ENCODE results near the gene TMED1.

Gene TMED1

DNA sequence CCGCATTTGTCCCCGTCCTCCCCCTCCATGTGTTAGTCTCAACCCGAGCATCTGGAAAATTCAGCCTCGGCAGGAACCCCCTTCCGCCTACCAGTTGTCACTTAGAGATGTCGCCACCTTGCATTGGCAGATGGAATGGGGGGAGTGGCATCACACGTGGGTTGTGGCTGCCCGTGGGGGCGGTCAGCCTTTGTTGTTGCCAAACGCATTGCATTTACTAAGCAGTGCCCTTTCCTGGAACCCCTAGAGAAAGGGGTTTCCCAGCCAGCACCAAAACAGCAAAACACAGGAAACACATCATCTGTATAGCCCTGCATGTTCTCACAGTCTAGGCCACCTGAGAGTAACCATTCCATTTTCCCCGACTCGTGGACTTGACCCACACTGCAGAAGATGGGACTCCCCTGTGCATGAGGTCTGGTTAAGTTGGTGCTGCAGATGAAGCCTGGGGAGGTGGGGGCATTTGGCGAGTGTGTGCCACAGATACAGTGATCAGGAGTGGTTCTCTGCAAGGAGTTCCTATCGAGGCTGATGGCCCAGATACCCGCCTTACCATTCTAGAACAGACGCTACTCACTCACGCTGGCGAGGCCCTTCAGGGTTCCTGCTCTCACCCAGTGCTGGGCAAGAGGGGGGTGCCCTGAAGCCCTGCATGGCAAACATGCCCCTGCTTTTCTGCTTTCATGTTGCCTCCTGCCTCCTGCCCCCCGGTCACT is 38.3 kb downstream of the TMED1 start:
- Histone ChIP-seq H3K4me1 (ENCODE audit: insufficient read depth, low read length) (no peaks in the 10 kb centered on the region), H3K9ac (ENCODE audit: low read depth, low read length) (no peak overlapping the region), H3K36me3 (ENCODE audit: insufficient read depth, low read depth, low read length) (peaks cover 80% of the 10 kb centered on the region), H3K27ac (ENCODE audit: low read length) (no peak overlapping the region), H3K9me3 (ENCODE audit: insufficient read depth, low read depth, low read length) (no peaks in the 10 kb centered on the region), H3K27me3 (ENCODE audit: insufficient read depth, low read length) (no peaks in the 10 kb centered on the region), H3K4me3 (ENCODE audit: low read length) (no peak overlapping the region)

DNA sequence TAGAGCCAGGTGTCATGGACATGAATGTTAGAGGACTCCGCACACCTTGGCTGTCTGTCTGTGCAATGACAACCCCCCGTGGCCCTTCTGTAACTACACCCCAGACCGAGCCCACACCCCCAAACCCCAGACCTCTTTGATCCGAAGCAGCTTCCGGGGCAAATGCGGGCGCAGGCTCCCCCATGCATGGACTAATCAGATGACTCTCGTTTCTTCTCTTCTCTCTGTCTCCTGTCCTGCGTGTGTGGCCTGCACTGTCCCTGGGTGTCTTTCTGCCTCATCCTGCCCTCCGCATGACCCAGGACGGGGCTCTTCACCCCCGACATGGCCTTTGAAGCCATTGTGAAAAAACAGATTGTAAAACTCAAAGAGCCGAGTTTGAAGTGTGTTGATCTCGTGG is 38.9 kb downstream of the TMED1 start:
- Histone ChIP-seq H3K36me3 (ENCODE audit: insufficient read depth, low read depth, low read length) (peaks cover 78% of the 10 kb centered on the region), H3K27ac (ENCODE audit: low read length) (no peak overlapping the region), H3K9ac (ENCODE audit: low read depth, low read length) (no peak overlapping the region)

DNA sequence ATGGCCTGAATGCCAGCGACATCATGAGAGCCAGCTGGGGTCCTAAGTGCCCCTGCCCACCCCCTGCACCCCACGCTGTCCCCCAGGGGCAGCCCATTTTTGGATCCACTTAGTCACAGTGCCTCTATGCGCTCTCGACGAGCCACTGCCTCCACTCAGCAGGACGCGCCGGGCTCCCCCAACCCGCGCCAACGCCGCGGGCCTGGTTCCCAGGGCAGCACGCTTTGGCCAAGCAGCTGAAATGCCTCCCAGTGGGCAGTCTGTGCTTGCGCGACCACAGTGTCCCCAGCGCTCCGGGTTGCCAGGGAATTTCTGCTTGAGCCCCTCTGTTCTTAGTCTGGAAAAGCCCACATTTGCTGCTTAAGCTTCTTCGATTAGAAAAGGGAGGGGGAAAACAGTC is 39.4 kb downstream of the TMED1 start:
- H3K4me1 ChIP-seq (ENCODE audit: insufficient read depth, low read length) = no peaks in the 10 kb centered on the region
- H3K36me3 ChIP-seq (ENCODE audit: insufficient read depth, low read depth, low read length) = peaks cover 74% of the 10 kb centered on the region
- no peaks in the 10 kb centered on the region for H3K9me3 ChIP-seq (ENCODE audit: insufficient read depth, low read depth, low read length)
- H3K27me3 ChIP-seq (ENCODE audit: insufficient read depth, low read length) = no peaks in the 10 kb centered on the region
- H3K9ac ChIP-seq (ENCODE audit: low read depth, low read length) = no peak overlapping the region
- H3K4me3 ChIP-seq (ENCODE audit: low read length) = no peak overlapping the region
- H3K27ac ChIP-seq (ENCODE audit: low read length) = no peak overlapping the region

More for the DNA sequence above, 38.9 kb downstream of the TMED1 start:
- no peaks in the 10 kb centered on the region for H3K4me1 ChIP-seq (ENCODE audit: insufficient read depth, low read length)
- H3K9me3 ChIP-seq (ENCODE audit: insufficient read depth, low read depth, low read length) = no peaks in the 10 kb centered on the region
- H3K4me3 ChIP-seq (ENCODE audit: low read length) = no peak overlapping the region
- no peaks in the 10 kb centered on the region for H3K27me3 ChIP-seq (ENCODE audit: insufficient read depth, low read length)

DNA sequence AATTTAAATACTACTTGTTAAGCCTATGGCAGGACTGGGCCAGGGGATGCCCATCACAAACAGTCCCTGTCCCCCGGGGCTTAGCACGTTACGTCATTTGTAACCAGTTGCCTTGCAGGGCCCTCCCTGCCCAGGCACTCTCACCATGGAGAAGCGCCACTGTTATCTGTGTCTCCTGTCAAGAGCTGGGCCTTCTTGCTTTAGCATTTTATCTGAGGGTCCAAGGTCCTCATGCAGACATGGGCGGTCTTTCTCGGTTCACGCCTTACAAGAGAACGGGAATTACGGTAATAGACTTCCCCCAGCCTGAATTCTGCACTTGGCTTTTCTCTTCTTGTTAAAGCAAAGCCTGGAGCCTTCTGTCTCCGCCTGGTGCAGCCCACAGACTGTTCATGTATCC is 46.1 kb downstream of the TMED1 start:
- Histone ChIP-seq H3K36me3 (ENCODE audit: insufficient read depth, low read depth, low read length) (peaks cover 63% of the 10 kb centered on the region), H3K27ac (ENCODE audit: low read length) (no peak overlapping the region), H3K9me3 (ENCODE audit: insufficient read depth, low read depth, low read length) (no peaks in the 10 kb centered on the region), H3K27me3 (ENCODE audit: insufficient read depth, low read length) (no peaks in the 10 kb centered on the region), H3K4me3 (ENCODE audit: low read length) (no peak overlapping the region), H3K4me1 (ENCODE audit: insufficient read depth, low read length) (no peaks in the 10 kb centered on the region), H3K9ac (ENCODE audit: low read depth, low read length) (no peak overlapping the region)

DNA sequence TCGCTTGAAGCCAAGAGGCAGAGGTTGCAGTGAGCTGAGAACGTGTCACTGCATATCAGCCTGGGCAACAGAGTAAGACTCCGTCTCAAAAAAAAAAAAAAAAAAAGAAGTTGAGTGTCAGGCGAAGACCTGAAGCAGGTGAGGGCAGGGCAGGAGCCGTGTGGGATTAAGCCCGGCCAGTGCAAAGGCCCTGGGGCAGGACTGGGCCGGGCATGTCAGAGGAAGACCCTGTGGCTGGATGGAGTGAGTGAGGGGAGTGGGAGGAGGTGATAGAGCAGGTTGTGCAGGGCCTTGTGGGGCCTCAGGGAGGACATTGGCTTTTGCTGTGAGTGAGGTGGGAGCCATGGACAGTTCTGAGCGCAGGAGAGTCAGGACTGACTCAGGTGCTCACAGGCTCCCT is 47.9 kb downstream of the TMED1 start:
- Histone ChIP-seq H3K27ac (ENCODE audit: low read length) (no peak overlapping the region), H3K36me3 (ENCODE audit: insufficient read depth, low read depth, low read length) (peaks cover 61% of the 10 kb centered on the region), H3K27me3 (ENCODE audit: insufficient read depth, low read length) (no peaks in the 10 kb centered on the region), H3K4me3 (ENCODE audit: low read length) (no peak overlapping the region), H3K9me3 (ENCODE audit: insufficient read depth, low read depth, low read length) (no peaks in the 10 kb centered on the region), H3K9ac (ENCODE audit: low read depth, low read length) (no peak overlapping the region), H3K4me1 (ENCODE audit: insufficient read depth, low read length) (no peaks in the 10 kb centered on the region)

DNA sequence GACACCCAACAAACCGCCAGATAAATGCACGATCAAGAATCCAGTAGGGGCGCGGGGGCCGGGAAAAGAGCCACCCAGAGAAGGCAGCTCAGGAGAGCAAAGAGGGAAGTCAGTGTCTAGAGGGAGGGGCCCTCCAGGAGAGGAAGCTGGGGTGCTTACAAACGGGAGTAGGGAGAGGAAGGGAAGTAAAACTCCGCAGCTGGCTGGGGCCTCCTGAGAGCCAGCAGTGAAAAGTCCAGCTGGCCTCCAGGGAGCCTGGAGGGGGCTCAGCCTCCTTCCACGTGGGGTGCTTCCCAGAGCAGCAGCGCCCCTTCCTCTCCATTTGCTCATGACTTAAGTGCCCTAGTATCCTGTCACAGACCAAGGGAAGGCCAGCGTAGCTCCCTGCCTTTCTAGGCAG is 51.8 kb downstream of the TMED1 start:
- Histone ChIP-seq H3K36me3 (ENCODE audit: insufficient read depth, low read depth, low read length) (peaks cover 78% of the 10 kb centered on the region), H3K4me1 (ENCODE audit: insufficient read depth, low read length) (no peaks in the 10 kb centered on the region), H3K27ac (ENCODE audit: low read length) (no peak overlapping the region), H3K27me3 (ENCODE audit: insufficient read depth, low read length) (no peaks in the 10 kb centered on the region), H3K4me3 (ENCODE audit: low read length) (no peak overlapping the region), H3K9me3 (ENCODE audit: insufficient read depth, low read depth, low read length) (no peaks in the 10 kb centered on the region), H3K9ac (ENCODE audit: low read depth, low read length) (no peak overlapping the region)

DNA sequence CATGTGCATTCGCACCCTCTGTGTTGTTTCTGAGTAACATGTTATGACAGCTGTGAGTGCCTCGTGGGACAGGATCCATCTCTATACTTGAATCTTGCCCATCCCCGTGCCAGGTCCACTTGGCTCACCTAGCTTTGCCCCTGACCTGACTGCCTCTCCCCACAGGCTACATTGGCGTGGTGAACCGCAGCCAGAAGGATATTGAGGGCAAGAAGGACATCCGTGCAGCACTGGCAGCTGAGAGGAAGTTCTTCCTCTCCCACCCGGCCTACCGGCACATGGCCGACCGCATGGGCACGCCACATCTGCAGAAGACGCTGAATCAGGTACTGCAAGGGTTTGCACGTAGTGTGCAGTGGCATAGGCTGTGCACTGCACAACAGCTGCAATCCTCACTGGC is 53.2 kb downstream of the TMED1 start:
- Histone ChIP-seq H3K9me3 (ENCODE audit: insufficient read depth, low read depth, low read length) (no peaks in the 10 kb centered on the region), H3K4me1 (ENCODE audit: insufficient read depth, low read length) (no peaks in the 10 kb centered on the region), H3K9ac (ENCODE audit: low read depth, low read length) (no peak overlapping the region), H3K4me3 (ENCODE audit: low read length) (no peak overlapping the region), H3K36me3 (ENCODE audit: insufficient read depth, low read depth, low read length) (peaks cover 76% of the 10 kb centered on the region), H3K27me3 (ENCODE audit: insufficient read depth, low read length) (no peaks in the 10 kb centered on the region), H3K27ac (ENCODE audit: low read length) (no peak overlapping the region)

All from iPS-20b (cell line).